A549 (cell line): Measurements from ENCODE around the gene MRFAP1L1. TPM values are rescaled to one million over a fixed set of nuclear protein-coding genes. Genes with fewer than 3 reads are reported as not detected.

Source experiments
- ATAC-seq, 2 experiments: fragments of 200-7000 bp in 1 of 2; fragments of >200 bp in 1 of 2; cut with Nextera tagmentation in 1 of 2; cut with Tn5 transposase in 1 of 2; 3 replicates each; pipeline versions ENCODE4 v1.8.0 to v1.9.1; 2018 to 2020; ENCODE audit warnings: mild to moderate bottlenecking in 1 of 2, moderate library complexity in 1 of 2
- CTCF ChIA-PET: fragments of 300-600 bp; sonication (Branson Sonifier 250); formaldehyde crosslinking; extraction: SDS; loops from one replicate; lab custom pipeline; 2021; ENCODE audit warnings: antibody characterized with exemption, inconsistent platforms; lab: Yijun Ruan, JAX
- POLR2A ChIA-PET: fragments of 350-600 bp; formaldehyde crosslinking; extraction: SDS; loops from one replicate; lab custom pipeline; 2021; ENCODE audit warnings: antibody characterized with exemption, inconsistent platforms; lab: Yijun Ruan, JAX
- DNase-seq, 2 experiments: peaks; one replicate each; pipeline versions ENCODE4 v3.0.0 to v3.0.0-alpha.2; 2011 to 2016; ENCODE audit warnings: low read depth in 1 of 2, low spot score in 1 of 2
- FAIRE-seq: peaks from 2 replicates; lab custom pipeline; 2011; peaks lifted over from hg19 to GRCh38; lab: Jason Lieb, UNC
- H3K27ac ChIP-seq, 2 experiments: fragments of >200 bp; sonication (Bioruptor Twin); formaldehyde crosslinking; 3 replicates each; pipeline ENCODE4 v1.5.1; 2016 to 2017
- H3K4me1 ChIP-seq: fragments of >200 bp; sonication (Bioruptor Twin); formaldehyde crosslinking; 3 replicates; pipeline ENCODE4 v1.6.1; 2016
- H3K4me2 ChIP-seq: fragments of >200 bp; sonication (Bioruptor Twin); formaldehyde crosslinking; 3 replicates; pipeline ENCODE4 v1.6.1; 2016
- H3K4me3 ChIP-seq: fragments of >200 bp; sonication (Bioruptor Twin); formaldehyde crosslinking; 3 replicates; pipeline ENCODE4 v1.5.1; 2016
- H3K9me3 ChIP-seq: fragments of >200 bp; sonication (Bioruptor Twin); formaldehyde crosslinking; 3 replicates; pipeline ENCODE4 v1.6.1; 2016
- CHD2 ChIP-seq: fragments of 150-350 bp; IDR thresholded peaks from 2 replicates; pipeline ENCODE4 v1.6.1; 2014; ENCODE audit warnings: low read length; ENCODE audit not compliant: partially characterized antibody
- CHD4 ChIP-seq: fragments of 200-600 bp; sonication (generic); IDR thresholded peaks from 2 replicates; pipeline ENCODE4 v1.6.1; 2016; ENCODE audit warnings: antibody characterized with exemption, mild to moderate bottlenecking, borderline replicate concordance
- EHF ChIP-seq: fragments of 250-450 bp; sonication (Bioruptor Pico); IDR thresholded peaks from 2 replicates; pipeline ENCODE4 v1.5.0; 2020; ENCODE audit warnings: mild to moderate bottlenecking
- EP300 ChIP-seq, 2 experiments: fragments of >200 bp; sonication (Bioruptor Twin); formaldehyde crosslinking; IDR thresholded peaks; 2 replicates in 1 of 2; 3 replicates in 1 of 2; pipeline ENCODE4 v1.6.1; 2016 to 2017
- FOSB ChIP-seq: fragments of 250-450 bp; sonication (Bioruptor Pico); IDR thresholded peaks from 2 replicates; pipeline ENCODE4 v1.5.0; 2020; ENCODE audit warnings: mild to moderate bottlenecking, moderate library complexity
- FOSL2 ChIP-seq, 2 experiments: fragments of 450-650 bp in 1 of 2; fragments of >200 bp in 1 of 2; sonication (Bioruptor Twin) in 1 of 2; formaldehyde crosslinking; IDR thresholded peaks; 2 replicates each; pipeline versions ENCODE4 v1.5.0 to v1.6.1; 2016 to 2020; ENCODE audit warnings: mild to moderate bottlenecking in 1 of 2, moderate library complexity in 1 of 2
- GATA3 ChIP-seq: IDR thresholded peaks from 2 replicates; pipeline ENCODE4 v1.6.1; 2012; ENCODE audit warnings: borderline replicate concordance
- HEYL ChIP-seq: fragments of 250-450 bp; sonication (Bioruptor Pico); IDR thresholded peaks from 2 replicates; pipeline ENCODE4 v1.8.0; 2021; ENCODE audit warnings: mild to moderate bottlenecking, moderate library complexity
- HOXA7 ChIP-seq: fragments of 250-450 bp; sonication (Bioruptor Pico); IDR thresholded peaks from 2 replicates; pipeline ENCODE4 v1.5.0; 2020; ENCODE audit warnings: mild to moderate bottlenecking, moderate library complexity
- JUNB ChIP-seq: fragments of >200 bp; sonication (Bioruptor Twin); formaldehyde crosslinking; IDR thresholded peaks from 2 replicates; pipeline ENCODE4 v1.6.1; 2016
- MYC ChIP-seq: IDR thresholded peaks from 2 replicates; pipeline ENCODE4 v1.6.1; 2012; ENCODE audit warnings: mild to moderate bottlenecking, inconsistent platforms, low read length, improper control_type of control experiment, borderline replicate concordance
- NFE2L2 ChIP-seq: fragments of 150-350 bp; conservative IDR thresholded peaks from 2 replicates; pipeline ENCODE4 v1.6.1; 2014; ENCODE audit warnings: low read length
- POLR2AphosphoS2 ChIP-seq: conservative IDR thresholded peaks from 2 replicates; pipeline ENCODE4 v1.6.1; 2012; ENCODE audit warnings: low read length, improper control_type of control experiment, inconsistent platforms
- SREBF2 ChIP-seq: fragments of 450-650 bp; IDR thresholded peaks from 2 replicates; pipeline ENCODE4 v1.6.1; 2014; ENCODE audit warnings: mild to moderate bottlenecking, moderate library complexity
- TFCP2L1 ChIP-seq: fragments of 250-450 bp; sonication (Bioruptor Pico); IDR thresholded peaks from 2 replicates; pipeline ENCODE4 v1.5.0; 2021; ENCODE audit warnings: mild to moderate bottlenecking
- TP53 ChIP-seq: fragments of 250-450 bp; sonication (Bioruptor Pico); IDR thresholded peaks from 2 replicates; pipeline ENCODE4 v1.5.0; 2021; ENCODE audit warnings: mild to moderate bottlenecking, moderate library complexity
- ZFP36 ChIP-seq: fragments of 450-650 bp; IDR thresholded peaks from 2 replicates; pipeline ENCODE4 v1.6.1; 2014; ENCODE audit warnings: borderline replicate concordance; ENCODE audit not compliant: partially characterized antibody
- ZNF302 ChIP-seq: fragments of 250-450 bp; sonication (Bioruptor Pico); IDR thresholded peaks from 2 replicates; pipeline ENCODE4 v1.9.0; 2021; ENCODE audit warnings: inconsistent platforms, mild to moderate bottlenecking, moderate library complexity
- ZSCAN20 ChIP-seq: fragments of 250-450 bp; sonication (Bioruptor Pico); IDR thresholded peaks from 2 replicates; pipeline ENCODE4 v1.8.0; 2022; ENCODE audit warnings: mild to moderate bottlenecking, moderate library complexity
- WGBS: methylation state at CpG from one replicate; pipeline ENCODE4 v1.1.6; 2017; ENCODE audit errors: missing lambda C conversion rate; 5-methylcytosine and 5-hydroxymethylcytosine counted together
- polyA plus RNA-seq, 4 experiments: library from polyadenylated mRNA; depleted of rRNA in 3 of 4; stranded (reverse); fragments of >200 nt; fragmentation: RNase III in 1 of 4; extraction: RNeasy Plus Mini Kit Qiagen cat#74134 plus additional on column Dnase treatment in 1 of 4; gene quantifications; 2 replicates in 3 of 4; 3 replicates in 1 of 4; pipeline ENCODE4 v1.2.3, GENCODE V29; 2011 to 2017
- TF ChIP-seq, protein P1 (sequence below): IDR thresholded peaks from 2 replicates; pipeline ENCODE4 v1.6.1; 2012
- TF ChIP-seq, protein P2 (sequence below): IDR thresholded peaks from 2 replicates; pipeline ENCODE4 v1.6.1; 2012; ENCODE audit warnings: low read depth, borderline replicate concordance
- TF ChIP-seq, protein P3 (sequence below): fragments of 200-600 bp; sonication (generic); IDR thresholded peaks from 2 replicates; pipeline ENCODE4 v1.6.1; 2016; ENCODE audit warnings: antibody characterized with exemption, mild to moderate bottlenecking, moderate library complexity
- TF ChIP-seq, protein P4 (sequence below): IDR thresholded peaks from 2 replicates; pipeline ENCODE4 v1.6.1; 2012
- TF ChIP-seq, protein P5 (sequence below): fragments of >200 bp; sonication (Bioruptor Twin); formaldehyde crosslinking; IDR thresholded peaks from 3 replicates; pipeline ENCODE4 v1.5.1; 2016
- TF ChIP-seq, protein P6 (sequence below): fragments of >200 bp; sonication (Bioruptor Twin); formaldehyde crosslinking; IDR thresholded peaks from 3 replicates; pipeline ENCODE4 v1.6.1; 2016

The MRFAP1L1 gene
- polyA plus RNA-seq, 2 of the 4 experiments (the other 2 are of a cell fraction) = 46.1 to 78.2 TPM

DNA sequence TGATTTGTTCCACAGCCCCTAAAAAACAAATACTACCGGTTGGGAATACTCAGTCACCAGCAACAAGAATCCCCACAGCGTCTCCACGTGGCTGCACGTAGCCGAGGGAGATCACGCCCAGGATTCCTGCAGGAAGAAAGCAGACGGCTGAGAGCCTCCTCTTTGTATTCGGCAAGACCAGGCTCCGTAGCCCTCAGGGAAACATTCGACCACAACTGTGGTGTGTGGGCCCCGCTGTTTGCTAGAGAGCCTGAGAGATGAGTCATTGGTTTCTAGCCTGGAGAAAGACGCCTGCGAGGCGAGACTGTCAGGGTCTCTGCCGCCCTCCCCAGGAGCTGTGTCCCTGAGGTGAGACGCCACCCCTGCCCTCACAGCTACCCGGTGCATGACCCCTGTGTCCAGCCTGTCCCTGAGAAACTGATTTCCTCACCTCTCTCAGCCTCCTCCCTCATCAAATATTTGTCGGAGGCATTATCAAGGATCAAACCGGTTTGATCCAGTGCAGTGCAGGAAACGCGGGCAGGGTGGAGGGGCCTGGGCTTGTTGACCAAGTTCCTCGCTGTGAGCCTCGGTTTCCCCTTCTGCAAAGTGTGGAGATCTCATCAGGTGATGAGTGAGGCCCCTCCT, 20.7 kb downstream of the MRFAP1L1 start:
- H3K4me3 ChIP-seq = no peak overlapping the region
- TF ChIP-seq, protein P1, sequence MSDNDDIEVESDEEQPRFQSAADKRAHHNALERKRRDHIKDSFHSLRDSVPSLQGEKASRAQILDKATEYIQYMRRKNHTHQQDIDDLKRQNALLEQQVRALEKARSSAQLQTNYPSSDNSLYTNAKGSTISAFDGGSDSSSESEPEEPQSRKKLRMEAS = peak; percentile 82
- peak; percentile 46; the same call in 1 of the 2 replicates for TF ChIP-seq MYC
- TF ChIP-seq JUNB = no peak
- TF ChIP-seq, protein P2, sequence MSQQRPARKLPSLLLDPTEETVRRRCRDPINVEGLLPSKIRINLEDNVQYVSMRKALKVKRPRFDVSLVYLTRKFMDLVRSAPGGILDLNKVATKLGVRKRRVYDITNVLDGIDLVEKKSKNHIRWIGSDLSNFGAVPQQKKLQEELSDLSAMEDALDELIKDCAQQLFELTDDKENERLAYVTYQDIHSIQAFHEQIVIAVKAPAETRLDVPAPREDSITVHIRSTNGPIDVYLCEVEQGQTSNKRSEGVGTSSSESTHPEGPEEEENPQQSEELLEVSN = peak; percentile 41; the same call in 1 of the 2 replicates
- no peak for TF ChIP-seq CHD2
- peak; percentile 23; the same call in 1 of the 2 replicates for TF ChIP-seq GATA3
- TF ChIP-seq FOSL2 (IDR thresholded peaks at IDR 0.05) = 0 out of 2 replicates have a peak, but pooled peaks have one; percentile 22
- peak; percentile 85 for TF ChIP-seq FOSL2 (CRISPR knock-in tag; IDR thresholded peaks at IDR 0.05)
- no peak for TF ChIP-seq ZFP36
- TF ChIP-seq EHF = no peak
- no peak for TF ChIP-seq SREBF2
- FAIRE-seq (no peak), ATAC-seq (peak; percentile 75 to 88), DNase-seq (peak; percentile 77 to 82)
- peaks cover 40% of the 10 kb centered on the region for H3K4me1 ChIP-seq
- 3% methylated on average over 16 of the region's 23 CpGs for WGBS
- ChIA-PET CTCF (interaction anchor here (1.0 to 5.4 kb wide), 4 partner anchors 8 to 44 kb away, joined by 3 to 24 read pairs (median 4); no protein-coding TSS in a partner anchor), POLR2A (interaction anchor here (1.2 to 1.9 kb wide), 2 partner anchors 16 to 21 kb away, joined by 4 to 6 read pairs; partner anchors contain the start of gene MRFAP1L1)
- H3K4me2 ChIP-seq = peak overlapping the region; percentile 70
- H3K27ac ChIP-seq = peak overlapping the region; percentile 78 to 89
- no peaks in the 10 kb centered on the region for H3K9me3 ChIP-seq

DNA sequence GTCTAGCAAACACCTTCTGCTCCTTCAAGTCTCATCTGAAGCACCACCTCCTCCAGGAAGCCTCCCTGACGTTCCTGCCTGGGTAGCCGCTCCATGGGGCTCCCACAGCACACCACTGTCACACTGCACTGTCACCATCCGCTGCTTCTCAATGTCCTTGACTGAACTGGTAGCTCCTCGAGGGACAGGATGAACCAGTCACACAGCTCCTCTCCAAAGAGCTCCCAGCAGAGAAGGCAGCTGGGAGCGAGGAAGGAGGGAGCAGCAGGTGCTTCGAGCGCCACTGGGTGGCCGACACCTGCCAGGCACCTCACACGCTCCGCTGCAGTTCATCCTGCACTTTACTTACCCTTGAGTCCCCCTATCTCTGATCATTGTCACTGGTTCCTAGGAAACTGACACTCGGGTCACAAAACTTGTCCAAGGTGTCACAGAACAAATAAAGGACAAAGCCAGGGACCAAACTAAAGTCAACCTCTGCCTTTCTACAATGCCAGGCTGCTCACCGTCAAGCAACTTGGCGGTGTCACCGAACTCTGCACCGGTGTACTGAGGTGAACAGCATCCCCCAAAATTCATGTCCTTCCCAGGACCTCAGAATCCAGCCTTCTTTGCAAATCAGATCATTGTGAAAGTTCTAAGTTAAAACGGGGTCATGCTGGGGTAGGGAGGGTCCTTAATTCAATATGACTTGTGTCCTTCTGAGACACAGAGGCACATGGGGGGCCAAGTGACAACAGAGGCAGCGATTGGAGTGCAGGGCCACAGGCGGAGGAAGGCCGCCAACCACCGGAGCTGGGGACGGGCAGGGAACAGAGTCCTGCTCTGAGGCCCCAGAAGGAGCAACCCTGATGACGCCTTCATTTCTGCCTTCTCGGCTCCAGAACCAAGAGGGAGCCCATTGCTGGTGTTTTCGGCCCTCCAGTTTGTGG, 21.5 kb downstream of the MRFAP1L1 start:
- Histone ChIP-seq H3K4me3 (no peak overlapping the region), H3K4me2 (peak overlapping the region; percentile 70), H3K27ac (peak overlapping the region; percentile 78 to 89), H3K4me1 (peaks cover 32% of the 10 kb centered on the region), H3K9me3 (no peaks in the 10 kb centered on the region)
- ChIA-PET CTCF (interaction anchor here (1.0 to 5.4 kb wide), 4 partner anchors 8 to 393 kb away, joined by 3 to 24 read pairs (median 4); no protein-coding TSS in a partner anchor), POLR2A (interaction anchor here (1.1 kb wide), 1 partner anchor 22 kb away, joined by 5 read pairs; the partner anchor contains the start of gene MRFAP1L1)
- WGBS = 86% methylated on average over 24 of the region's 24 CpGs
- DNase-seq (no peak), ATAC-seq (peak in 1 of 2 experiments; percentile 8; a peak in 2 of 6 replicates), FAIRE-seq (no peak)
- TF ChIP-seq ZNF302 (CRISPR knock-in tag) (no peak), NFE2L2 (no peak), ZSCAN20 (CRISPR knock-in tag) (no peak), POLR2AphosphoS2 (no peak), GATA3 (no peak), HOXA7 (no peak), FOSB (CRISPR knock-in tag) (no peak), CHD4 (no peak), TP53 (CRISPR knock-in tag) (no peak), EP300 (IDR thresholded peaks at IDR 0.05) (no peak), HEYL (no peak), SREBF2 (no peak), JUNB (no peak), TFCP2L1 (CRISPR knock-in tag) (no peak)
- TF ChIP-seq, protein P3, sequence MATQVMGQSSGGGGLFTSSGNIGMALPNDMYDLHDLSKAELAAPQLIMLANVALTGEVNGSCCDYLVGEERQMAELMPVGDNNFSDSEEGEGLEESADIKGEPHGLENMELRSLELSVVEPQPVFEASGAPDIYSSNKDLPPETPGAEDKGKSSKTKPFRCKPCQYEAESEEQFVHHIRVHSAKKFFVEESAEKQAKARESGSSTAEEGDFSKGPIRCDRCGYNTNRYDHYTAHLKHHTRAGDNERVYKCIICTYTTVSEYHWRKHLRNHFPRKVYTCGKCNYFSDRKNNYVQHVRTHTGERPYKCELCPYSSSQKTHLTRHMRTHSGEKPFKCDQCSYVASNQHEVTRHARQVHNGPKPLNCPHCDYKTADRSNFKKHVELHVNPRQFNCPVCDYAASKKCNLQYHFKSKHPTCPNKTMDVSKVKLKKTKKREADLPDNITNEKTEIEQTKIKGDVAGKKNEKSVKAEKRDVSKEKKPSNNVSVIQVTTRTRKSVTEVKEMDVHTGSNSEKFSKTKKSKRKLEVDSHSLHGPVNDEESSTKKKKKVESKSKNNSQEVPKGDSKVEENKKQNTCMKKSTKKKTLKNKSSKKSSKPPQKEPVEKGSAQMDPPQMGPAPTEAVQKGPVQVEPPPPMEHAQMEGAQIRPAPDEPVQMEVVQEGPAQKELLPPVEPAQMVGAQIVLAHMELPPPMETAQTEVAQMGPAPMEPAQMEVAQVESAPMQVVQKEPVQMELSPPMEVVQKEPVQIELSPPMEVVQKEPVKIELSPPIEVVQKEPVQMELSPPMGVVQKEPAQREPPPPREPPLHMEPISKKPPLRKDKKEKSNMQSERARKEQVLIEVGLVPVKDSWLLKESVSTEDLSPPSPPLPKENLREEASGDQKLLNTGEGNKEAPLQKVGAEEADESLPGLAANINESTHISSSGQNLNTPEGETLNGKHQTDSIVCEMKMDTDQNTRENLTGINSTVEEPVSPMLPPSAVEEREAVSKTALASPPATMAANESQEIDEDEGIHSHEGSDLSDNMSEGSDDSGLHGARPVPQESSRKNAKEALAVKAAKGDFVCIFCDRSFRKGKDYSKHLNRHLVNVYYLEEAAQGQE = no peak
- TF ChIP-seq, protein P4, sequence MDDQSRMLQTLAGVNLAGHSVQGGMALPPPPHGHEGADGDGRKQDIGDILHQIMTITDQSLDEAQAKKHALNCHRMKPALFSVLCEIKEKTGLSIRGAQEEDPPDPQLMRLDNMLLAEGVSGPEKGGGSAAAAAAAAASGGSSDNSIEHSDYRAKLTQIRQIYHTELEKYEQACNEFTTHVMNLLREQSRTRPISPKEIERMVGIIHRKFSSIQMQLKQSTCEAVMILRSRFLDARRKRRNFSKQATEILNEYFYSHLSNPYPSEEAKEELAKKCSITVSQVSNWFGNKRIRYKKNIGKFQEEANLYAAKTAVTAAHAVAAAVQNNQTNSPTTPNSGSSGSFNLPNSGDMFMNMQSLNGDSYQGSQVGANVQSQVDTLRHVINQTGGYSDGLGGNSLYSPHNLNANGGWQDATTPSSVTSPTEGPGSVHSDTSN = no peak
- TF ChIP-seq, protein P5, sequence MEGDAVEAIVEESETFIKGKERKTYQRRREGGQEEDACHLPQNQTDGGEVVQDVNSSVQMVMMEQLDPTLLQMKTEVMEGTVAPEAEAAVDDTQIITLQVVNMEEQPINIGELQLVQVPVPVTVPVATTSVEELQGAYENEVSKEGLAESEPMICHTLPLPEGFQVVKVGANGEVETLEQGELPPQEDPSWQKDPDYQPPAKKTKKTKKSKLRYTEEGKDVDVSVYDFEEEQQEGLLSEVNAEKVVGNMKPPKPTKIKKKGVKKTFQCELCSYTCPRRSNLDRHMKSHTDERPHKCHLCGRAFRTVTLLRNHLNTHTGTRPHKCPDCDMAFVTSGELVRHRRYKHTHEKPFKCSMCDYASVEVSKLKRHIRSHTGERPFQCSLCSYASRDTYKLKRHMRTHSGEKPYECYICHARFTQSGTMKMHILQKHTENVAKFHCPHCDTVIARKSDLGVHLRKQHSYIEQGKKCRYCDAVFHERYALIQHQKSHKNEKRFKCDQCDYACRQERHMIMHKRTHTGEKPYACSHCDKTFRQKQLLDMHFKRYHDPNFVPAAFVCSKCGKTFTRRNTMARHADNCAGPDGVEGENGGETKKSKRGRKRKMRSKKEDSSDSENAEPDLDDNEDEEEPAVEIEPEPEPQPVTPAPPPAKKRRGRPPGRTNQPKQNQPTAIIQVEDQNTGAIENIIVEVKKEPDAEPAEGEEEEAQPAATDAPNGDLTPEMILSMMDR = no peak
- TF ChIP-seq, protein P6, sequence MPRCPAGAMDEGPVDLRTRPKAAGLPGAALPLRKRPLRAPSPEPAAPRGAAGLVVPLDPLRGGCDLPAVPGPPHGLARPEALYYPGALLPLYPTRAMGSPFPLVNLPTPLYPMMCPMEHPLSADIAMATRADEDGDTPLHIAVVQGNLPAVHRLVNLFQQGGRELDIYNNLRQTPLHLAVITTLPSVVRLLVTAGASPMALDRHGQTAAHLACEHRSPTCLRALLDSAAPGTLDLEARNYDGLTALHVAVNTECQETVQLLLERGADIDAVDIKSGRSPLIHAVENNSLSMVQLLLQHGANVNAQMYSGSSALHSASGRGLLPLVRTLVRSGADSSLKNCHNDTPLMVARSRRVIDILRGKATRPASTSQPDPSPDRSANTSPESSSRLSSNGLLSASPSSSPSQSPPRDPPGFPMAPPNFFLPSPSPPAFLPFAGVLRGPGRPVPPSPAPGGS = no peak
